ENCODE data around the gene TRPV4.
A peak's percentile ranks its signal among the peaks of the same experiment; 100 is the strongest.

Gene TRPV4

GRCh38 chr12:109807954-109808643 is 25.1 kb downstream of the TRPV4 start:
- no peak for DNase-seq (ENCODE audit: low read depth)

GRCh38 chr12:109804820-109805761 is 28.1 kb downstream of the TRPV4 start:
- DNase-seq (ENCODE audit: low read depth), result peak; percentile 38

DNA sequence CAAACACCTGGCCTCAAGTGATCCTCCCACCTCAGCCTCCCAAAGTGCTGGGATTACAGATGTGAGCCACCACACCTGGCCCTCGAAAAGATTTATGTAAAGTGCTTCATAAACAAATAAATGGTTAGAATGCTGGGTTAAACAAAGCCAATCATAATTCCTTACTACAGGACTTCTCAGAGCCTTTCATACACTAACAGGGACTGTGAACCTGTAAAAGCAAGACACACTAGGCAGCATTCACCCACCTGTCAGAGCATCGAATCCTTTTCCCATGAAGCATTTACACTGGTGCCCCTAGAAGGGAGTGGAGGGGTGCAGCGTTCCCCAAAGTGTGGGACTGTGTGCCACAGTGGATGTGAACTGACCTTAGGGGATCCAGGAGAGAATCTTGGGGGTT is 29.5 kb downstream of the TRPV4 start:
- DNase-seq (ENCODE audit: low read depth), result no peak

DNA sequence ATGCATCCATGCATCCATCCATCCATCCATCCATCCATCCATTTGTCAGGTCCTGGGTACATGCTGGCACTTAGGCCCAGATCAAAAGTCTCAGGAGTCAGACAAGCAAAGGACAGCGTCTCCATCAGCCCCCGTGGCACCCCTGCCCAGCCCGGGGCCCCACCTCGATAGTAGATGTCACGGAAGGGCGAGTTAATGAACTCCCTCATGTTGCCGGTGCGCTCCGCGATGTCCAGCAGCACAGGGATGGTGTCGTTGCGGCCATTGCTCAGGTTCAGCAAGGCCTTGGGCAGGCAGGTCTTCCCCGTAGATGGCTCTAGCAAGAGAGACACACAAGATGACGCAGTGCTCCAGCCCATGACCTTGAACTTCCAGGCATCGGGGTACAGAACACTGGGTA is 30.4 kb downstream of the TRPV4 start:
- DNase-seq (ENCODE audit: low read depth), result no peak

DNA sequence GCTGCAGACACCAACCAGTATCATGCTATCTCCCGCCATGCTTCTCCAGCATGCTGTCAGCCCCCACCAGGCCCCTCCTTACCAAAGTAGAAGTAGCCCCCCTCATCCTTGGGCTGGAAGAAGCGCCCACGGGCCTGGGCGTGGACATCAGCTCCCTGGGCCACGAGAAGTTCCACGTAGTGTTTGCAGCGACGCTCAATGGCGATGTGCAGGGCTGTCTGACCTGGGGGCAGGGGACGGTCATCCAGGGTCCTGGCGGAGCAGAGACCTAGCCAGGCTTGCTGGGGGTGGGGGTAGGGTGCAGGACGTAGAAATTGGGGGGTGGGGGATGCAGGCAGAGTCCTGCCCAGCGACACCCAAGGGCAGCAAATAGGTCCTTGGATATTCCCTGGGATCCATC is 32.7 kb downstream of the TRPV4 start:
- DNase-seq (ENCODE audit: low read depth), result no peak

DNA sequence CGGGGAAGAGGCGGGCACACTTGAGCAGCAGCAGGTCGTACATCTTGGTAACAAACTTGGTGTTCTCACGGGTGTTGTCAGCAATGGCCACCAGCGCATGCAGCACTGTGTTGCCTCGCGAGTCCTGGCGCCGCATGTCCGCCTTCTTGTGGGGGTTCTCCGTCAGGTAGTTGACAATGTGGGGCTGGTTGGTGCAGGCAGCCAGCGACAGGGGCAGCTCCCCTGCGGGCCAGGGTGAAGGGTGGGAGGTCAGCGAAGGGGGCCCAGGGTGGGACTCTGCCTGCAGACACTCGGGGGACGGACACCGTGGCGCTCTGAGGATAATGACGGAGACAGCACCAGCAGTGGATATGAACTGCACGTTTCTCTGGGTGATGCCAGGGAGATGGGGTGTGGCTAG is 34.5 kb downstream of the TRPV4 start:
- no peak for DNase-seq (ENCODE audit: low read depth)

GRCh38 chr12:109797905-109798669 is 35.1 kb downstream of the TRPV4 start:
- no peak for DNase-seq (ENCODE audit: low read depth)

GRCh38 chr12:109796057-109796456 is 37.1 kb downstream of the TRPV4 start:
- no peak for DNase-seq (ENCODE audit: low read depth)

DNA sequence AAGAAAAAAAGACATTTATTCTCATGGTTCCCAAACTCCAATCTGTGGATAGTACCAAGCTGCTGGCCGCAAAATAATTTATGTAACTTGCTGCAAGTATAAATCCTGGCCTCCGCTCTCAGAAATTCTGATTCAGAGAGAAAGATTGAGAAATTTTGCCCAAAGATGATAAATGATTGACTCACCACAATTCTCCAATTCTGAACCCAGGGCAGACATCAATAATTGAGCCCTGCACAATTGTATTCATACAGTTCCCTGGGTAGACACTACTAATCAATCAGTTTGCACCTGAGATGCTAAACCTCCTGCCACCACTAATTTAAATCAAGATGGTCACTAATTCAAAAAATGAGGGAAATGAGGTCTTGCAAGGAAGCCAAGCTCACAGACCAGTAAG is 38.2 kb downstream of the TRPV4 start:
- no peak for DNase-seq (ENCODE audit: low read depth)

DNA sequence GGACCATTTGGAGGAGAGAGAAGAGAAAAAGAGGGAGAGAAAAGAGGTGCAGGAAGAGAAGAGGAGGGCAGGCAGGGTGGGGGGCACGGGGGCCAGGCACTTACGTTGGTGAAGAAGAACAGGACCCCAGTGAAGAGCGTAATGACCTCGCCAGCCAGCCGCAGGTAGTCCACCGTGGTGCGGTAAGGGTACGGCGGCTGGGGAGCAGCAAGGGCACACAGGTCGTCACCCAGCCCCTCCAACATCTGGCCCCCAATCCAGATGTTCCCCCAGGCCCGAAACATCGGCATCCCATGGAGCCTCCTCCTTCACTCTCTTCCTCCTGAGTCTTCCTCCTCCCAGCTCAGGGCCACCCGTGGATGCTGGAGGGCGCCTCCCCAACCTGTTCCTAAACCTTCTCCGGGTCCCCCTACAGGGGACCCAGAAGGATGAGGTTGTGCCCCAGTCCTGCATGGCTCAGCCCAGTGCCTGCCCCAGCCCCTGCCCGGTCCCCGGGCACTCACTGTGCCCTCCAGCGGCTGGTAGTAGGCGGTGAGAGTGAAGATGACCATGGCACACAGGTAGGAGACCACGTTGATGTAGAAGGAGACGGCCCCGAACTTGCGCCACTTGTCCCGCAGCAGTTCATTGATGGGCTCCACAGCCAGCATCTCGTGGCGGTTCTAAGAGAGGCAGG is 39.2 kb downstream of the TRPV4 start:
- DNase-seq (ENCODE audit: low read depth), result no peak

- no peak for DNase-seq (ENCODE audit: low read depth)
Measured at GRCh38 chr12:109793411-109793810, 39.8 kb downstream of the TRPV4 start.

GRCh38 chr12:109792992-109793391 is 40.2 kb downstream of the TRPV4 start:
- DNase-seq (ENCODE audit: low read depth), result no peak

DNA sequence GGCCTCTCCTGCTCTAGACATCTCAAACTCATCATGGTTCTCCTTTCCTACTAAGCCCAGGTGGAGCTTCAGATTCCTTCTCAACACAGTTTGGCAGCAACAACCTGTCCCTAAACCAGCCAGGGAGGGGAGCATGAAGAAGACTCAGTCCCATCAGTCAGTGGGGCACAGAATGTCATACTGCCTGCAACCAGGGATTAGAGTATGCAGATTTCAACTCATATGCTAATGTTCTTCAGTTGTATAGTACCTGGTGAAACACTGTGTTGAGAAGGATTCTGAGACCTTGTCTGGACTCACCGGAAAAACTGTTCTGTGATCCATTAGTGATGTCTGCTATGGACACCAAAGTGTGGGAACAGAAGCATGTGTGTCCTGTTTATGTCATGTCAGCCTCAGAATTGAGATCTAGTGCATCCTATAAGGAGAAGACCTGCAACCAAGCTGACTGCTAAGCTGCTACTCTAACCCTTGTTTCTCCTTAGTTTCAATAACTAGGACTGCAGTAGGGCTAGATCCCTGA is 43.6 kb downstream of the TRPV4 start:
- no peak for DNase-seq (ENCODE audit: low read depth)

- DNase-seq (ENCODE audit: low read depth), result no peak
Measured at GRCh38 chr12:109786799-109787198, 46.4 kb downstream of the TRPV4 start.

GRCh38 chr12:109785854-109786253 is 47.3 kb downstream of the TRPV4 start:
- no peak for DNase-seq (ENCODE audit: low read depth)

- no peak for DNase-seq (ENCODE audit: low read depth)
Measured at GRCh38 chr12:109783965-109784244, 49.3 kb downstream of the TRPV4 start.

DNA sequence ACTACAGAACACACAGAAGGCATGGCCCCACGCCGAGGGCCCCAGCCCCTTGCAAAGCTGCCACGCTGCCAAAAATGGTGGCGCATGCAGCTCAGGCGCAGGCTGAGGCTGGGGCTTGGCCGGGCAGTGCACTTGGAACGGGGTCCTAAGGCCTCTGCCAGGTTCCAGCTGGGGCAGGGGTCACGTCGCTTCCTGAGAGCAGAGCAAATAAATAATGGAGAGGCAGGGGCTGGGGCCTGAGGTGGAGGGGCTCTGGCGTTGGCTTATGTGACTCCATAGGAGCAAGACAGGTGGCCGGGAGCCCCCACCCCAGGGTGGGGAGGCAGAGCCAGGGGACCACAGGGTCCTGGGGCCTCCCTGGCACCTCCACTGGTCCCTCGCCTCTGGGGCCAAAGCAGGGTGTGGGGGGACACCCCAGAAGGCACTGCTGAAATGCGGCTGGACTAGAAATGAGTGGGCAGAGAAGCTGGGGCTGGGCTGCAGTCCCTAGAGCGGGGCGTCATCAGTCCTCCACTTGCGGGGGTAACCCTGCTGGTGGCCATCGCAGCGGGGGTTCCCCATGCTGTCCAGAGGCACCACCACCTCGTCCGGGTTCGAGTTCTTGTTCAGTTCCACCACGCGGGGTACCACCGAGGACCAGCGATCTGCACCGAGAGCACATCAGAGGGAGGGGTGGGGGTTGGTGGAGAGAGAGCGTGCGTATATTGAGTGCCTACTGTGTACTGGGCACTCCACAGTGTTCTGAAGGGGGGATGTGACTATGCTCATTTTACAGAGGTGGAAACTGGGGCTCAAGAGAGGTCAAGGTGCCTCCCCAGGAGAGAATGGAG is 49.8 kb downstream of the TRPV4 start:
- DNase-seq (ENCODE audit: low read depth), result no peak

- no peak for DNase-seq (ENCODE audit: low read depth)
Measured at GRCh38 chr12:109782326-109782703, 50.9 kb downstream of the TRPV4 start.

- no peak for DNase-seq (ENCODE audit: low read depth)
Measured at GRCh38 chr12:109781668-109782325, 51.4 kb downstream of the TRPV4 start.

DNA sequence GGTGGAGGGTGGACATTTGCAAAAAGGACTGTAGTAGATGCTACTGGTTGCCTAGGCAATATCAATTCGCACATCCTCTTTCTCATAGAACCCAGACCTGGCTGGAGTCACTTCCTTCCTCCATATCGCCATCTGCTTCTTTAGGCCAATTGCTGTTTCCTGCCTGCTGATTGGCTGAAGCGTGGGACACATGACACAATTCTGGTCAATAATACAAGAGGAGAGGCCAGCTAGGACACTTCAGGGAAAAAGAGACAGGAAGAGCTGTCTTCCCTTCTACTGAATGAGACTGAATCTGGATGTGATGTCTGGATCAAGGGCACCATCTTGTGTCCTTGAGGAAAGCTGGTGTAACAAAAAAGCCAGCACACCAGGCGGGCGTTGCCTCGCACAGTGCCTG is 53.8 kb downstream of the TRPV4 start:
- DNase-seq (ENCODE audit: low read depth), result no peak

DNA sequence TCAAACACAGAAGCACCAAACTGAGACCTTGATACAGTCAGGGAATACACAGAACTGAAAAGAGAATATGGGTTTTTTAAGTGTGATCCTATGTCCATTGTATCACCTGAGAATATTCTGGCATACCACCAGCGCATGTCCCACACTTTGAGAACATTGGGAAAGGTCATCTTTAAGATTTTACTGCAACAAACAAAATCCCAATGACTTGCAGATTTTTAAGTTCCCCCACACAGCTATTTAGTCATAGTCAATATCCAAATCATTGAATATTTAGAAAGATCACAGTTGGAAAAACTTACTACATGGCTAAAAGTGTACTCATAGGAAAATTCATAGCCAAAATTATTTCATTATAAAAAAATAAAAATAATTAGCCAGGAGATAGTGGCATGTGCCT is 54.5 kb downstream of the TRPV4 start:
- DNase-seq (ENCODE audit: low read depth), result no peak
